Neuronal stem cell (in vitro differentiated cells): ENCODE results near the gene CIC.

ENCODE experiments used
- DNase-seq: peaks from one replicate; pipeline ENCODE4 v3.0.0-alpha.2; 2013; ENCODE audit warnings: low spot score
- H2AFZ ChIP-seq: one replicate; pipeline ENCODE4 v1.6.1; 2013; ENCODE audit warnings: mild to moderate bottlenecking, low read length, inconsistent platforms
- H2AK5ac ChIP-seq: 2 replicates; pipeline ENCODE4 v1.6.1; 2013; ENCODE audit warnings: low read depth, mild to moderate bottlenecking, inconsistent platforms, low read length, moderate library complexity, mixed read lengths
- H2BK120ac ChIP-seq: 2 replicates; pipeline ENCODE4 v1.6.1; 2013; ENCODE audit warnings: low read depth, mild to moderate bottlenecking, inconsistent platforms, low read length, moderate library complexity, mixed read lengths
- H2BK12ac ChIP-seq: one replicate; pipeline ENCODE4 v1.6.1; 2013; ENCODE audit warnings: low read length, inconsistent platforms
- H2BK15ac ChIP-seq: 2 replicates; pipeline ENCODE4 v1.6.1; 2013; ENCODE audit warnings: mild to moderate bottlenecking, low read length, inconsistent platforms, mixed read lengths
- H2BK5ac ChIP-seq: one replicate; pipeline ENCODE4 v1.6.1; 2013; ENCODE audit warnings: inconsistent platforms, mild to moderate bottlenecking, low read length, moderate library complexity
- H3K14ac ChIP-seq: one replicate; pipeline ENCODE4 v1.6.1; 2013; ENCODE audit warnings: low read length, inconsistent platforms
- H3K18ac ChIP-seq: 2 replicates; pipeline ENCODE4 v1.6.1; 2013; ENCODE audit warnings: low read length, inconsistent platforms
- H3K23ac ChIP-seq: 2 replicates; pipeline ENCODE4 v1.6.1; 2013; ENCODE audit warnings: low read depth, mild to moderate bottlenecking, mixed read lengths, low read length, inconsistent platforms; ENCODE audit not compliant: poor library complexity
- H3K27ac ChIP-seq: replicated peaks from 3 replicates; pipeline ENCODE4 v1.5.1; 2013; ENCODE audit warnings: low read length, inconsistent platforms
- H3K27me3 ChIP-seq, 3 experiments: 2 replicates each; pipeline ENCODE4 v1.6.1; 2013; ENCODE audit warnings: low read length in 3 of 3, mild to moderate bottlenecking in 2 of 3, inconsistent platforms in 1 of 3, low read depth in 1 of 3, mixed read lengths in 1 of 3, moderate library complexity in 1 of 3; ENCODE audit not compliant: control insufficient read depth in 3 of 3, insufficient read depth in 3 of 3
- H3K36me3 ChIP-seq, 2 donors: replicated peaks in 1 of 2; 2 replicates each; pipeline ENCODE4 v1.6.1; 2013; ENCODE audit warnings: low read length in 2 of 2; ENCODE audit not compliant: control insufficient read depth in 2 of 2, insufficient read depth in 2 of 2
- H3K4ac ChIP-seq: 2 replicates; pipeline ENCODE4 v1.6.1; 2013; ENCODE audit warnings: inconsistent platforms, mild to moderate bottlenecking, low read length, moderate library complexity
- H3K4me1 ChIP-seq, 2 donors: 1 replicate in 1 of 2; 2 replicates in 1 of 2; pipeline ENCODE4 v1.6.1; 2013; ENCODE audit warnings: low read length in 2 of 2, low read depth in 1 of 2; ENCODE audit not compliant: control insufficient read depth in 2 of 2, insufficient read depth in 1 of 2
- H3K4me2 ChIP-seq: one replicate; pipeline ENCODE4 v1.6.1; 2013; ENCODE audit warnings: mild to moderate bottlenecking, low read length, inconsistent platforms; ENCODE audit not compliant: insufficient read depth, poor library complexity, severe bottlenecking
- H3K4me3 ChIP-seq, 2 donors: 2 replicates each; pipeline ENCODE4 v1.5.1; 2013; ENCODE audit warnings: low read length in 2 of 2, mild to moderate bottlenecking in 2 of 2, inconsistent platforms in 1 of 2, moderate library complexity in 1 of 2
- H3K79me1 ChIP-seq: one replicate; pipeline ENCODE4 v1.6.1; 2013; ENCODE audit warnings: low read depth, mild to moderate bottlenecking, inconsistent platforms, low read length, moderate library complexity
- H3K9ac ChIP-seq: one replicate; pipeline ENCODE4 v1.6.1; 2013; ENCODE audit warnings: mild to moderate bottlenecking, low read depth, low read length, inconsistent platforms; ENCODE audit not compliant: poor library complexity
- H3K9me3 ChIP-seq, 2 donors: replicated peaks in 1 of 2; 2 replicates each; pipeline versions ENCODE3 to v1.6.1; 2013; ENCODE audit warnings: low read length in 2 of 2, mild to moderate bottlenecking in 2 of 2, inconsistent platforms in 1 of 2, low read depth in 1 of 2, mixed read lengths in 1 of 2, moderate library complexity in 1 of 2; ENCODE audit not compliant: control insufficient read depth in 2 of 2, insufficient read depth in 1 of 2
- H4K8ac ChIP-seq: one replicate; pipeline ENCODE4 v1.6.1; 2013; ENCODE audit warnings: low read depth, mild to moderate bottlenecking, inconsistent platforms, low read length, moderate library complexity
- H4K91ac ChIP-seq: one replicate; pipeline ENCODE4 v1.6.1; 2013; ENCODE audit warnings: low read length, low read depth, mild to moderate bottlenecking, inconsistent platforms; ENCODE audit not compliant: poor library complexity
- WGBS, 2 donors: extraction: QIAGEN DNeasy Blood & Tissue Kit; methylation state at CpG; one replicate each; pipeline ENCODE4 v1.1.7; 2013; ENCODE audit warnings: missing lambda C conversion rate in 2 of 2, mixed read lengths in 1 of 2; ENCODE audit not compliant: insufficient read length in 2 of 2, insufficient replicate concordance in 1 of 2; ENCODE audit errors: extremely low coverage in 2 of 2; 5-methylcytosine and 5-hydroxymethylcytosine counted together

The CIC gene

GRCh38 chr19:42278452-42279154, 9.6 kb downstream of the CIC start:
- Histone ChIP-seq H3K27ac (no peak overlapping the region), H3K4me1 (peaks cover 28% of the 10 kb centered on the region in 2 donors), H4K8ac (no peak overlapping the region), H2BK5ac (no peak overlapping the region), H3K4ac (no peak overlapping the region), H2AK5ac (peak overlapping the region; percentile 73), H3K9me3 (no peaks in the 10 kb centered on the region), H3K36me3 (peaks cover 10 to 25% of the 10 kb centered on the region in 2 donors), H3K23ac (no peak overlapping the region), H2BK12ac (no peak overlapping the region), H2AFZ (no peak overlapping the region), H3K9ac (no peak overlapping the region), H3K79me1 (peaks cover 16% of the 10 kb centered on the region), H3K14ac (no peak overlapping the region), H3K4me3 (no peak overlapping the region), H3K18ac (no peak overlapping the region), H2BK120ac (no peak overlapping the region), H2BK15ac (no peak overlapping the region), H4K91ac (no peak overlapping the region), H3K4me2 (no peak overlapping the region), H3K27me3 (no peaks in the 10 kb centered on the region)
- WGBS, 2 donors, result no CpG with 5 or more reads among the region's 5 CpGs
- DNase-seq, result no peak

- H3K4me3 ChIP-seq, result peak overlapping the region; percentile 12 to 71
- no peak overlapping the region for H3K4ac ChIP-seq
These were observed 10.3 kb downstream of the CIC start for GRCh38 chr19:42279155-42279901.

GRCh38 chr19:42279902-42280814, 11.1 kb downstream of the CIC start:
- peak overlapping the region; percentile 91 for H2BK15ac ChIP-seq
- peaks cover 19% of the 10 kb centered on the region for H3K79me1 ChIP-seq
- H3K18ac ChIP-seq, result peak overlapping the region; percentile 96
- no peak overlapping the region for H4K8ac ChIP-seq
- H3K4me3 ChIP-seq, result peak overlapping the region; percentile 71 to 91
- peak overlapping the region; percentile 95 for H3K4me2 ChIP-seq
- H3K9ac ChIP-seq, result peak overlapping the region; percentile 89
- H3K36me3 ChIP-seq, result peaks cover 2 to 10% of the 10 kb centered on the region in 2 donors
- no peak overlapping the region for H3K14ac ChIP-seq
- no peak overlapping the region for H2BK120ac ChIP-seq
- peak overlapping the region; percentile 52 for H3K23ac ChIP-seq
- H3K4ac ChIP-seq, result no peak overlapping the region
- H4K91ac ChIP-seq, result no peak overlapping the region
- no peaks in the 10 kb centered on the region for H3K27me3 ChIP-seq
- H2BK5ac ChIP-seq, result peak overlapping the region; percentile 98
- peak overlapping the region; percentile 80 for H3K27ac ChIP-seq
- peak overlapping the region; percentile 48 for H2AK5ac ChIP-seq
- H3K9me3 ChIP-seq, result no peaks in the 10 kb centered on the region
- no peak overlapping the region for H2BK12ac ChIP-seq
- DNase-seq, result peak; percentile 82
- H3K4me1 ChIP-seq, result peaks cover 31 to 33% of the 10 kb centered on the region in 2 donors
- no CpG with 5 or more reads among the region's 89 CpGs for WGBS, 2 donors
- peak overlapping the region; percentile 90 for H2AFZ ChIP-seq

More at GRCh38 chr19:42279155-42279901, 10.3 kb downstream of the CIC start:
- peak overlapping the region; percentile 12 for H3K27ac ChIP-seq
- H3K14ac ChIP-seq, result no peak overlapping the region
- no peaks in the 10 kb centered on the region for H3K27me3 ChIP-seq
- DNase-seq, result no peak
- peak overlapping the region; percentile 48 for H2AK5ac ChIP-seq
- H2BK120ac ChIP-seq, result no peak overlapping the region
- peak overlapping the region; percentile 98 for H2BK5ac ChIP-seq
- no peak overlapping the region for H4K91ac ChIP-seq
- peak overlapping the region; percentile 19 for H2BK15ac ChIP-seq
- peak overlapping the region; percentile 94 for H3K18ac ChIP-seq
- peak overlapping the region; percentile 52 for H3K23ac ChIP-seq
- peak overlapping the region; percentile 86 for H2BK12ac ChIP-seq
- peaks cover 28% of the 10 kb centered on the region in 2 donors for H3K4me1 ChIP-seq
- no peak overlapping the region for H4K8ac ChIP-seq
- H3K9ac ChIP-seq, result peak overlapping the region; percentile 73
- H3K9me3 ChIP-seq, result no peaks in the 10 kb centered on the region
- peak overlapping the region; percentile 72 for H3K4me2 ChIP-seq
- H3K36me3 ChIP-seq, result peaks cover 8 to 18% of the 10 kb centered on the region in 2 donors
- peaks cover 13% of the 10 kb centered on the region for H3K79me1 ChIP-seq
- H2AFZ ChIP-seq, result peak overlapping the region; percentile 90
- WGBS, 2 donors, result no CpG with 5 or more reads among the region's 6 CpGs
